Frontal cortex (tissue), 4 donors: ENCODE data around the gene PTPRF. TPM values are rescaled to one million over a fixed set of nuclear protein-coding genes. Genes with fewer than 3 reads are reported as not detected.

Source experiments
- DNase-seq, 2 donors: peaks; one replicate each; pipeline ENCODE4 v3.0.0; 2012; ENCODE audit warnings: low spot score in 2 of 2
- FAIRE-seq: peaks from 2 replicates; lab custom pipeline; 2012; peaks lifted over from hg19 to GRCh38; lab: Jason Lieb, UNC
- total RNA-seq: library from RNA; depleted of rRNA; stranded (reverse); fragments of >200 nt; gene quantifications from one replicate; pipeline ENCODE4 v1.2.3, GENCODE V29; 2014
- donor health status: control.
- donor health status: control.
- donor health status: control.

PTPRF gene
- total RNA-seq, 1 donor from 2014 or later, result 39.1 TPM

DNA sequence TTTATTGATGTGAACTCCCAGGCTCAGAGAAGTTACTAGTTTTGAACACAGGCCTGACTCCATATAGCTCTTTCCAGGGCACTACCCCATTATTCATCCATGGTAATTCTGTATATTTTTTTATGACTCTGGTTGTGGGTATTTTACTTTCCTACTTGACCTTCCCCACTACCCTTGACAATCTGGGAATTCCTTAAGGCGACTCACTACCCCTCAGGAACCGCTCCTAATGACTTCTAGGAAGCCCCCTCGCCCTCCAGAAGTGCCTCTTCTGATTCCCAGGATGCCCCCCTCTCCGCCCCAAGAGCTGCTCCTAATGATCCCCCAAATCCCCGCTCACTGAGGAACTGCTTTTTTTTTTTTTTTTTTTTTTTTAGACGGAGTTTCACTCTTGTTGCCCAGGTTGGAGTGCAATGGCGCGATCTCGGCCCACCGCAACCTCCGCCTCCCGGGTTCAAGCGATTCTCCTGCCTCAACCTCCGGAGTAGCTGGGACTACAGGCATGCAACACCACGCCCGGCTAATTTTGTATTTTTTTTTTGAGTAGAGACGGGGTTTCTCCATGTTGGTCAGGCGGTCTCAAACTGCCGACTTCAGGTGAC lies 118.3 kb downstream of the PTPRF start:
- no peak for FAIRE-seq
- DNase-seq, result no peak

DNA sequence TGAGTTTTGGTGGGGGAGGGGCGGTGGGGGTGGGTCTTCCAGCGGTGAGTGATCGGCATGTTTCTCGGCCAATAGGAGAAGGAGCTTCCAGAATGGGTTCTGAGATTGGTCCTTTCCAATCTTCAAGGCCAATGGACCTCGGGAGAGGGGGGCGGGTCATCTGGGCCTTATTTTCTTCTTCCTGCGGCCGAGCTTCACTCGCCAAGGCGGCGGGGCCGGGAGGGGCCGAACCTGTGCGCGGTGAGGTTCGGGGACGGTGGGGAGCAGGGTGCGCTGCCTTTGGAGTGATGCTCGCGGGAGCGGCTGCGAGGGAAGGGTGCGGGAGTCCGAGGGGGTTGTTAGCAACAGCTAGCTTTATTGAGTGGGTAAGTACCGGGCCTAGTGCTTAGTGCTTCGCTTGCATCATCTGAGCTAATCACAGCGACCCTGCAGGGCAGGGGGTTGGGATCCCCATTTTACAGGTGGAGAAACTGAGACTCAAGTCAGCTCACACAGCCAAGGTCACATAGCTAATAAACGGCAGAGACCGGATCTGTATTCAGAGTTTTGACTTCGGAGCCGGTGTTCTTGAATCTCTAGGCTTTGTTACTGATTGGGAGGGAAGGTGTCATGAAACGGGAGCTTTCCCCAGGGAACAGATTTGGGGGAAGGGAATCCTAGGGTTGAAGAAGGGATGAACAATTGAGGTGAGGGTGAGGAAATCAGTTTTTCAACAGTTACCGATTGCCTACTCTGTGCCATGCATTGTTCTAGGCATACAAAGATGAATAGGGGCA lies 119.8 kb downstream of the PTPRF start:
- FAIRE-seq (no peak), DNase-seq (peak; percentile 92 to 98)

- DNase-seq (no peak), FAIRE-seq (no peak)
Measured at GRCh38 chr1:43651188-43651587, 120.5 kb downstream of the PTPRF start.

GRCh38 chr1:43651902-43652301 lies 121.2 kb downstream of the PTPRF start:
- no peak for DNase-seq
- FAIRE-seq, result no peak

DNA sequence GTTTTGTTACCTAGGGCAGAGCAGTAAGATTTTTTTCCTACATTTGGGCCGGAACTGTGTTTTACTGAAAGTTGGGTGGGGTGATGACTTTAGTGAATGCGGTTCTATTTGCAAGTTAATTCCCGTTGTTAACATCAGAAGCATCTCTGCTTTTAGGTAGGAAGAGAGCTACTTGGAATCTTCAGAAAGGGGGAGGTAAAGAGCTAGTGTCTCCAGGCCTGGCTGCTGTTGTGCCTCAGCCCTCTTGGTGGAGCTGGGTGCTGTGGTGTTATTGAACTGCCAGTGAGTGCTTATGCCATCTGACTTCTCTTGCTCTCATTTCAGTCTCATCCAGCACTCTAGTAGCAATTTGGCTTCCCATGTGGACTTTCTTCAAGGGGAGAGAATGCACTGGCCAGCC lies 122.7 kb downstream of the PTPRF start:
- FAIRE-seq (no peak), DNase-seq (no peak)

DNA sequence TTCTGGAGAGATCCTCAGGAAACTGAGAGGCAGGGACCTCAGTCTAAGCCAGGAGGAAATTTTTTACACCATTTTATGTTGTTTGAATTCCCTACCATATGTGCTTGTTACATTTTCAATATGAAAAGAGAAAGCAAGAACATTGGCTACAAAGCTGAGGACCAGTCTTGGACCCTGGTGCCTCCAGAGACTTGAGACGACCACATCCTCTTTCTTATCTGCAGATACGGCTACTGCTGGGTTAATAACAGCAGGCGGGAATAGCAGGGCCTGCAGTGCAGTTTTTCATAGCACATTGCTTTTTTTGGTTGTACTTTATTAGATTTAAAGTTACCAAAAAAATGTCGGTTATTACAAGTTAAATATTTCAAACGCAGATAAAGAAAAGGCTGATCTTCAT lies 123.2 kb downstream of the PTPRF start:
- DNase-seq (no peak), FAIRE-seq (no peak)

DNA sequence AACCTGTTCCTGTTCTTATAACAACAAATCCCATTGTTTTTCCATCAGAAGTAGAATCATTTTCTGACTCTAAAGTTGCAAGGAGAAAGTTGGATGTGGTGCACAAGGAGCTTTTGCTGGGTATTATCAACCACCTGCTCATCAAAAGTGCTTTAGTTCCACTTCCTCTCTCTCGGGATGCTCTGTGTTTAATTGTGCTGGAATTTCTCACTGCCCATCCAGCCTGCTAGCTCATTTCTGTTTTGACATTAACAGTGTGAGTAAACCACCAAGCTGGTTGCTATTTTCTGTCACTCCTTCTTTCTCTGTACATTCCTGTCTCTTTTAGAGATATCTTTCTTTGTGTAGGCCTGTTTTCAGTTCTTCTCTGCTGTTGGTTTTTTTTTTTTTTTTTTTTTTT lies 125.3 kb downstream of the PTPRF start:
- FAIRE-seq (no peak), DNase-seq (no peak)

GRCh38 chr1:43659212-43660166 lies 128.8 kb downstream of the PTPRF start:
- FAIRE-seq (no peak), DNase-seq (no peak)

GRCh38 chr1:43660355-43660754 lies 129.7 kb downstream of the PTPRF start:
- DNase-seq (no peak), FAIRE-seq (no peak)

GRCh38 chr1:43664369-43664768 lies 133.7 kb downstream of the PTPRF start:
- no peak for DNase-seq
- no peak for FAIRE-seq

- DNase-seq, result no peak
- FAIRE-seq, result no peak
Measured at GRCh38 chr1:43666608-43667007, 135.9 kb downstream of the PTPRF start.

- no peak for FAIRE-seq
- no peak for DNase-seq
Measured at GRCh38 chr1:43668956-43669355, 138.3 kb downstream of the PTPRF start.

- FAIRE-seq, result no peak
Measured at GRCh38 chr1:43669878-43670277, 139.2 kb downstream of the PTPRF start.

GRCh38 chr1:43671193-43671592 lies 140.5 kb downstream of the PTPRF start:
- FAIRE-seq, result no peak
- DNase-seq, result no peak

More at GRCh38 chr1:43669878-43670277, 139.2 kb downstream of the PTPRF start:
- DNase-seq, result no peak

DNA sequence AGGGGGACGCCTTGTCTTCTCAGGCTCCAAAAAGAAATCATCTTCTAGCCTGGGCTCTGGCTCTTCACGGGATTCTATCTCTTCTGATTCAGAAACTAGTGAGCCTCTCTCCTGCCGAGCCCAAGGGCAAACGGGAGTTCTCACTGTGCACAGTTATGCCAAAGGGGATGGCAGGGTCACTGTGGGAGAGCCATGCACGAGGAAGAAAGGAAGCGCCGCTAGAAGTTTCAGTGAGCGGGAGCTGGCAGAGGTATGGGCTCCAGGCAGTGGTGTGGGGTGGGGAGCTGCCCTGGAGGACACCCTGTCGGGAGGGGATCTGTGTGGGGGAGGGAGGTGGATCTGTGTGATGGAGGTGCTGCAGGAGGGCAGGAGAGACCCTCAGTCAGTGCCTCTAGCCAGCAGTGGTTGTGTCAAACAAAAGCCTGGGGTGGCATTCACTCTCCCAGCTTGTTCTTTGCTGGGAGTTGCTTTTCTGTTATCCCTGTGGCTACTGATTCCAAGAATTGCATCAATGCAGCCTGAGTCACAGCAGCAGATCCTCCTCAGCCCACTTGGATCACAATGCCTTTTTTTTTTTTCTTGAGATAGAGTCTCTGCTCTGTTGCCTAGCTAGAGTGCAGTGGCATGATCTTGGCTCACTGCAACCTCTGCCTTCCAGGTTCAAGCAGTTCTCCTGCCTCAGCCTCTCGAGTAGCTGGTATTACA lies 141.1 kb downstream of the PTPRF start:
- FAIRE-seq (no peak), DNase-seq (no peak)

GRCh38 chr1:43673261-43673660 lies 142.6 kb downstream of the PTPRF start:
- no peak for DNase-seq

More at GRCh38 chr1:43673261-43673660, 142.6 kb downstream of the PTPRF start:
- FAIRE-seq, result no peak
